A549 treated with CpdA at 1 μM for 4 hours (cell line): ENCODE measurements around the gene CALHM4. TPM values are rescaled to one million over a fixed set of nuclear protein-coding genes. Genes with fewer than 3 reads are reported as not detected.

Experiments used
- total RNA-seq: library from RNA; stranded (reverse); fragments of 200-300 nt; extraction: Qiagen RNA extraction; gene quantifications from 5 replicates; pipeline ENCODE4 v1.2.3, GENCODE V29; 2022; ENCODE audit warnings: low read depth

CALHM4 gene
- not detected in 5 replicates for total RNA-seq

DNA sequence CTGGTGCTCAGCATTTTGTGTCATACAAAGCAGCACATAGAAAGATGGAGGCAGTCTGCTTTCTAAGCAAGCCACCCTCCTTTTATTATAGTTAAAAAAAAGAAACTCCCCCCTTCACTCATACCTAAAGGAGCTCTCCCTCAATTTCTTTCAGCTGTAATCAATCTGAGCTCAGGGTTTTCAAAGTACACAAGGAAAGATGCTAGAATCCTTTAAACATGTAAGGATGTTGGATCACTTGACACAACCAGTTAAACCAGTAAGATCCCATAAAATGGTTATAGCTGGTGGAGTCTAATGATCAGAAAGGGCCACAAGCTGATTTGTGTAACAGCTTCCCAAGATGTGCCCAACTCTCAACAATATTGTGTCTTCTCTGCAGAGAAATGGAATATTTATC lies at the start of gene CALHM4:
Gene CALHM4 (plus strand): TSS at position 301 of the 400 bp plus-strand sequence. CDS start 43 bp downstream, at position 344.

DNA sequence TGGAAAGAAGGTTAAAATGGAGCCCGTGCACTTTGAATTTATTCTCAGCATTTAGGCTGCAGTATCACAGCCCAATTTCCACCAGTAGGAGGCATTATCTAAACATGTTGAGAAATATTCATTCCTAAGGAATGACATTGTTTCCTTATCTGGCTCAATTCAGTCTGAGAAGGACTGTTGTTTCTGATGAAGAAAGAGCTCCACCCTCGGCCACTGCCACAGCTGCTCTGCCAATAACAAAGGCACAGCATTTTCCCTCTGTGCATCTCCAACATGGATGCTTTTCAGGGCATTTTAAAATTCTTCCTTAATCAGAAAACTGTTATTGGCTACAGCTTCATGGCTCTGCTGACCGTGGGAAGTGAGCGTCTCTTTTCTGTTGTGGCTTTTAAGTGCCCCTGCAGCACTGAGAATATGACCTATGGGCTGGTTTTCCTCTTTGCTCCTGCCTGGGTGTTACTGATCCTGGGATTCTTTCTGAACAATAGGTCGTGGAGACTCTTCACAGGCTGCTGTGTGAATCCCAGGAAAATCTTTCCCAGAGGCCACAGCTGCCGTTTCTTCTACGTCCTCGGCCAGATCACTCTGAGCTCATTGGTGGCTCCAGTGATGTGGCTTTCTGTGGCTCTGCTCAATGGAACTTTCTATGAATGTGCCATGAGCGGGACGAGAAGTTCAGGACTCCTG lies 42.0 kb upstream of the CALHM4 start, which contains the start of gene CALHM5:
Gene CALHM5 (plus strand): TSS at position 216 of the 687 bp plus-strand sequence. CDS start 58 bp downstream, at position 274.

GRCh38 chr6:116545651-116546050 lies 7.9 kb upstream of the CALHM4 start, which contains the start of gene TRAPPC3L:
Gene TRAPPC3L (minus strand): TSS chr6:116545684. CDS start chr6:116545514, 170 bp downstream.

DNA sequence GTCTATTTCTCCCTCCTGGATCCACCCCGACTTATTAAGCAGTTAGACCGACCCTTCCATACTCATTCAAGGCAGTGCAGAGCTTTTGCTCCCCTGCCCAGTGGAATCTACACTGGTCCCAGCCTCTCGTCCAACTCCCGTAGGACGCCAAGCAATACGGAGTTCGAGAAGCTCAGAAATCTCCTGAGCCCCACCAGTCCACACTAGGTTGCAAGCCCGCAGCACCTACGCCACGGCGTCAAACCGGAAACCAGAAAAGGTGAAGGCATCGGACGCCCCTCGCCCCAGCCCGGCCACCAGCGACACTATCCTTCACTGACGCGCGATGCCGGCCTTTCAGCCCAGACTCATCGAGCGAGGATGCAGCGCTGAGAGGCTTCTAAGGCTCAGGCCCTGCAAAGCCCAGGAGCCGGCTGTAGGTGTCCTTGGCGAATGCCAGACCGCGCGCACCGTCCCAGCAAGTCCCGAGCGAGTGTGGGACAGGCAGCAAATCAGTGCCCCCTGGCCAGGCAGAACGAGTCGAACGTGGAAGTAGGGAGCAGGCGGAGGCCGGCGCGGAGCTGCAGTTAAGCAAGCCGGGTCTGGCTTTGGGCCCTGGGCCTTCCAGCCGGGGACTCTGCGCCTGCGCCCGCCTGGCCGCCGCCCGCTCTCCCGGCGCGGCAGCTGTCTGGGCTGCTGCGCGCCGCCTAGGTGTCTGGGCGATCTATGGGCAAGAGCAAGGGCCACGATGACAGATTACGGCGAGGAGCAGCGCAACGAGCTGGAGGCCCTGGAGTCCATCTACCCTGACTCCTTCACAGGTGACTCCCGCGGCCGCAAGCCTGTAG lies 17.5 kb downstream of the CALHM4 start, which contains the start of gene RWDD1:
Gene RWDD1 (plus strand): TSS at position 649 of the 827 bp plus-strand sequence. CDS start 79 bp downstream, at position 728.

Other genes with a start within 250 kb of the CALHM4 start
- 15.5 to 19.1 TPM (median 18.5 TPM) in 5 replicates for gene DSE, start 182.8 kb upstream of the CALHM4 start, total RNA-seq
- gene CALHM6, start 92.4 kb upstream of the CALHM4 start, total RNA-seq = not detected in 5 replicates
- gene CALHM5, start 42.1 kb upstream of the CALHM4 start, total RNA-seq = 0.05 to 0.08 TPM (median 0.06 TPM) in 5 replicates
- not detected in 5 replicates for gene TRAPPC3L, start 8.1 kb upstream of the CALHM4 start, total RNA-seq
- gene RWDD1, start 17.8 kb downstream of the CALHM4 start, total RNA-seq = 25.8 to 39.2 TPM (median 34.3 TPM) in 5 replicates
- 0.09 to 0.29 TPM (median 0.23 TPM) in 5 replicates for gene RSPH4A, start 62.7 kb downstream of the CALHM4 start, total RNA-seq
- 5.9 to 7.5 TPM (median 6.4 TPM) in 5 replicates for gene ZUP1, start 115.0 kb downstream of the CALHM4 start, total RNA-seq
- gene KPNA5, start 127.5 kb downstream of the CALHM4 start, total RNA-seq = 1.1 to 2.9 TPM (median 1.3 TPM) in 5 replicates
- gene FAM162B, start 212.0 kb downstream of the CALHM4 start, total RNA-seq = not detected in 5 replicates